Vagina (tissue), 2 donors: Measurements from ENCODE around the gene PROB1.

Experiments
- CTCF ChIP-seq, 3 experiments: fragments of 450-650 bp in 2 of 3; fragments of 200-600 bp in 1 of 3; sonication (generic) in 1 of 3; IDR thresholded peaks; one replicate each; pipeline ENCODE4 v1.5.1; 2017 to 2019; ENCODE audit warnings: antibody characterized with exemption in 3 of 3, mild to moderate bottlenecking in 2 of 3, moderate library complexity in 2 of 3
- POLR2AphosphoS5 ChIP-seq, 2 donors: sonication (generic); formaldehyde crosslinking; IDR thresholded peaks; one replicate each; pipeline ENCODE4 v1.9.0; 2017; ENCODE audit warnings: antibody characterized with exemption in 2 of 2, mild to moderate bottlenecking in 2 of 2, low read depth in 1 of 2; ENCODE audit not compliant: insufficient read depth in 1 of 2

DNA sequence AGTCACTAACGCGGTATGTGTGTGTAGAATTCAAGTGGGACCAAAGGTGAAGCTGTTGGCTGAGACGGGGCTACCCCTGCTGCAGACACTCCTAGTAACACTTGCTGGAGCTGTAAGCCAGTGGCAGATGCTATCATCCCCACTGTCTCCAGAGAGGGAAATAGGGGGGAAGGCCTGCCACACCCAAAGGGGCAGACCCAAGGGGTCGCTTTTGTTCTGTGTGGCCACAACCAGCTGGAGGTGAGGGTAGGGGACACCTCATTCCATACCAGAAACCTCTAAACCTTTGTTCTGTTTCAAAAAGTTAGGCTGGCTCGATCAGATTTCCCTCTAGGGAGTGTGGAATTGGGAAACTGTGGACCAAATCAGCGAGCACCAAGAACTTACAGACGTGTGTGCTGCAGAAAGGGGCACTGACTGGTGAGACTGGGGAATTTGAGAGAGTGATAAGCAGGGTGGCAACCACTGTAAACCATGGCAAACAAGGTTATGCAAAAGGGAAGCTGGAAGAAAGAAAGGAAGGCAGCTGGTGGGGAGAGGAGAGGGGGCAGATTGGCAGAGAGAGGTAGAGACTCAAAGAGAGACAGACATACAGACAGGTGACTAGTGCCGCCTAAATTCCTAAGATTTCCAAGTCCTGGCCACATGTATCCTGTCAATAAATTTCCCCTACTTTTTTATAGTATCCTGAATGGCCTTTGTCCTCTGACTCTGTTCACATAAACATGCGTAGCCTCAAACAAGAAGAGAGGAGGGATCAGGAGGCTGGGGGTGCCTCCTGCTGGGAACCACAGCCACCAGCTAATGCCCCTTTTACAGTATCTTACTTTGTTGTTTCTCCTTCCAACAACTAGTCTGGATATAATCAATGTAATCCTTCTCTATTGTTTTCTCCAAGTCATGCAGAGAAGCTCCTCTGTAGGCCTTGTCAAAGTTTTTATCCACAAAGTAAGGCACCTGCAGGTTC, 24.6 kb upstream of the PROB1 start:
- TF ChIP-seq CTCF (IDR thresholded peaks at IDR 0.05) (no peak), POLR2AphosphoS5 (IDR thresholded peaks at IDR 0.05; ENCODE audit: insufficient read depth in 1 of 2, low read depth in 1 of 2) (no peak)
